Uterus (tissue), 2 donors: Measurements from ENCODE around the gene CADPS2.

Source experiments
- POLR2A ChIP-seq, 2 donors: fragments of 450-650 bp; IDR thresholded peaks; one replicate each; pipeline ENCODE4 v1.6.1; 2016; ENCODE audit warnings: antibody characterized with exemption in 2 of 2, mild to moderate bottlenecking in 1 of 2, moderate library complexity in 1 of 2
- TF ChIP-seq, protein P1 (sequence below), 4 experiments: fragments of 200-600 bp in 2 of 4; fragments of 450-650 bp in 2 of 4; sonication (generic) in 2 of 4; IDR thresholded peaks; one replicate each; pipeline ENCODE4 v1.5.1; 2016 to 2019; ENCODE audit warnings: antibody characterized with exemption in 4 of 4, mild to moderate bottlenecking in 2 of 4, moderate library complexity in 1 of 4

DNA sequence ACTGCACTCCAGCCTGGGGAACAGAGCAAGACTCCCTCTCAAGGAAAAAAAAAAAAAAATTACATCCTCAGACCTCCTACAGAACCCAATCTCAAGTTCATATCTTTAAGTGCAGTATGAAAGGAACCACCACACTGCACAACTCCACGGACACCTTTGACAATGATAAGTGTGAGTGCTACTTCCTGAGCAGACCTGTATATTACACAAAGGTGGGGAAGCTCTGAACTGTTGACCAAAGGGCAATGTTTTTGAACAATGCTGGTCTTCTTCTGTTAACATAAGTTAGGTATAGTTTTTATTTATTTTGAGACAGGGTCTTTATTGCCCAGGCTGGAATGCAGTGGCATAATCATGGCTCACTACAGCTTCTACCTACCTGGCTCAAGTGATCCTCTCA, 129.4 kb downstream of the CADPS2 start:
- TF ChIP-seq, protein P1, sequence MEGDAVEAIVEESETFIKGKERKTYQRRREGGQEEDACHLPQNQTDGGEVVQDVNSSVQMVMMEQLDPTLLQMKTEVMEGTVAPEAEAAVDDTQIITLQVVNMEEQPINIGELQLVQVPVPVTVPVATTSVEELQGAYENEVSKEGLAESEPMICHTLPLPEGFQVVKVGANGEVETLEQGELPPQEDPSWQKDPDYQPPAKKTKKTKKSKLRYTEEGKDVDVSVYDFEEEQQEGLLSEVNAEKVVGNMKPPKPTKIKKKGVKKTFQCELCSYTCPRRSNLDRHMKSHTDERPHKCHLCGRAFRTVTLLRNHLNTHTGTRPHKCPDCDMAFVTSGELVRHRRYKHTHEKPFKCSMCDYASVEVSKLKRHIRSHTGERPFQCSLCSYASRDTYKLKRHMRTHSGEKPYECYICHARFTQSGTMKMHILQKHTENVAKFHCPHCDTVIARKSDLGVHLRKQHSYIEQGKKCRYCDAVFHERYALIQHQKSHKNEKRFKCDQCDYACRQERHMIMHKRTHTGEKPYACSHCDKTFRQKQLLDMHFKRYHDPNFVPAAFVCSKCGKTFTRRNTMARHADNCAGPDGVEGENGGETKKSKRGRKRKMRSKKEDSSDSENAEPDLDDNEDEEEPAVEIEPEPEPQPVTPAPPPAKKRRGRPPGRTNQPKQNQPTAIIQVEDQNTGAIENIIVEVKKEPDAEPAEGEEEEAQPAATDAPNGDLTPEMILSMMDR (IDR thresholded peaks at IDR 0.05) = no peak
- TF ChIP-seq POLR2A (IDR thresholded peaks at IDR 0.05) = no peak
